Uterus (tissue), 4 donors: ENCODE measurements around the gene ACE. TPM values are rescaled to one million over a fixed set of nuclear protein-coding genes. Genes with fewer than 3 reads are reported as not detected.

Source experiments
- DNase-seq, 2 donors: peaks; one replicate each; pipeline ENCODE4 v3.0.0-alpha.2; 2019 to 2020
- H3K27ac ChIP-seq, 2 donors: fragments of 200-600 bp; sonication (generic); 1 replicate in 1 of 2; 2 replicates in 1 of 2; pipeline ENCODE4 v1.5.1; 2016 to 2018
- H3K27me3 ChIP-seq, 2 donors: fragments of 200-600 bp; sonication (generic); one replicate each; pipeline ENCODE4 v1.5.1; 2018 to 2019; ENCODE audit warnings: control low read depth in 1 of 2
- H3K36me3 ChIP-seq, 2 donors: fragments of 200-600 bp; sonication (generic); one replicate each; pipeline ENCODE4 v1.5.1; 2019; ENCODE audit warnings: control low read depth in 1 of 2
- H3K4me1 ChIP-seq, 2 donors: fragments of 200-600 bp; sonication (generic); one replicate each; pipeline ENCODE4 v1.5.1; 2018 to 2019; ENCODE audit warnings: control low read depth in 1 of 2
- H3K4me3 ChIP-seq, 2 donors: fragments of 200-600 bp; sonication (generic); 1 replicate in 1 of 2; 2 replicates in 1 of 2; pipeline ENCODE4 v1.5.1; 2018 to 2019; ENCODE audit warnings: mild to moderate bottlenecking in 1 of 2
- H3K9me3 ChIP-seq, 2 donors: fragments of 200-600 bp; sonication (generic); one replicate each; pipeline ENCODE4 v1.5.1; 2019; ENCODE audit warnings: control low read depth in 1 of 2
- POLR2A ChIP-seq, 2 donors: fragments of 450-650 bp; IDR thresholded peaks; one replicate each; pipeline ENCODE4 v1.6.1; 2016; ENCODE audit warnings: antibody characterized with exemption in 2 of 2, mild to moderate bottlenecking in 1 of 2, moderate library complexity in 1 of 2
- intact Hi-C: fragments of 100-400 bp; cut with DNase I; formaldehyde crosslinking; loops from one replicate; pipeline ENCODE4 v1.15.1; 2023; ENCODE audit warnings: low total_unique reads
- total RNA-seq, 4 donors: library from RNA; depleted of rRNA in 3 of 4; stranded (reverse); fragments of >200 nt in 3 of 4; gene quantifications; one replicate each; pipeline versions ENCODE4 v1.1.0 to v1.2.4, GENCODE V29; 2014 to 2023
- TF ChIP-seq, protein P1 (sequence below), 4 experiments: fragments of 200-600 bp in 2 of 4; fragments of 450-650 bp in 2 of 4; sonication (generic) in 2 of 4; IDR thresholded peaks; one replicate each; pipeline ENCODE4 v1.5.1; 2016 to 2019; ENCODE audit warnings: antibody characterized with exemption in 4 of 4, mild to moderate bottlenecking in 2 of 4, moderate library complexity in 1 of 4
- donor health status: DM: yes; HTN: yes; CAD: no.

The ACE gene
- total RNA-seq, 4 donors from 2014 or later, result 0.77 to 27.4 (median 7.9) TPM; not detected in 1

DNA sequence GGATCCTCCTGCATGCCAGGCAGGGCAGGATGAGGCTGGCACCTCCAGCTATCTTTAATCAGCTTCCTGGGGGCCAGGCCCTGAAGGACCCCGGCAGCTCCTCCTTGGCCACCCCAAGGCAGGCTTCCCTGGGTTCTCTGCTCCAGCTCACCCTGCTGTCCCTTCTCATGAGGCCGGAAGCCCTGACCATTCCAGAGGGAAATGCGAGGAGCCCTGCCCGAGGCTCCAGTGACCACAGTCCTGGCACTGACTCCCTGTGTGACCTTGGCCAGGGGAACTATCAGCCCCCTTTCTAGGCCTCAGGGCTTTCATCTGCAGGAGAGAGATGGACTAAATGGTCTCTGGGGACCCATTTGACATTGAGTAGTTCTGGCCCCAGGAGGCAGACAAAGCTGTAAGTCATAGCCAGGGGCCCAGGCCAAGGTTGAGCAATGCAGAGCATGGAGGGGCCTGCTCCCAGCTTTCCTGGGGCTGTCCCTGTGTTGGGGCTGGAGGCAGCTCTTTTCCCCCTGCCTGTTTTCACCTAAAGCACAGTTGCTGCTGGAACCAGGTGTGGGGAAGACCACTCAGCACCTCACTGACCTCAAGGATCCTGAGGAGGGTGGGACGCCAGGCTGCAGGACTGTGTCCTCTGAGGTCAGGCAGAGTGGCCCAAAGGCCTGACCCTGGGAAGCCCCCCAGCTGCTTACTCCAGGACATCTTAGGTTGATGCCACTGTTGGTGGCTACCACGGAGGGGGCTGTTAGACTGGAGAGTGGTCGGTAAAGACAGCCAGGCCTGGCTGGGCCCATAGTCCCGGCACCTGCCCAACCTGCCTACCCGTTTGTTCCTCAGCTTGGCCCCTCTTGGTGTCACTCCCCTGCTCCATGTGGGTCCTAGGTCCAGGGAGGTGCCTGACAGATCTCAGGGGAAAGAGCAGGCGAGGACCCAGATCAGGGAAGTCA is 54.4 kb downstream of the ACE start:
- Histone ChIP-seq H3K27me3 (no peaks in the 10 kb centered on the region), H3K9me3 (no peaks in the 10 kb centered on the region), H3K27ac (no peak overlapping the region), H3K4me3 (no peak overlapping the region), H3K36me3 (no peaks in the 10 kb centered on the region), H3K4me1 (no peaks in the 10 kb centered on the region)
- intact Hi-C loops, result no loop called here
- no peak for DNase-seq
- TF ChIP-seq, protein P1, sequence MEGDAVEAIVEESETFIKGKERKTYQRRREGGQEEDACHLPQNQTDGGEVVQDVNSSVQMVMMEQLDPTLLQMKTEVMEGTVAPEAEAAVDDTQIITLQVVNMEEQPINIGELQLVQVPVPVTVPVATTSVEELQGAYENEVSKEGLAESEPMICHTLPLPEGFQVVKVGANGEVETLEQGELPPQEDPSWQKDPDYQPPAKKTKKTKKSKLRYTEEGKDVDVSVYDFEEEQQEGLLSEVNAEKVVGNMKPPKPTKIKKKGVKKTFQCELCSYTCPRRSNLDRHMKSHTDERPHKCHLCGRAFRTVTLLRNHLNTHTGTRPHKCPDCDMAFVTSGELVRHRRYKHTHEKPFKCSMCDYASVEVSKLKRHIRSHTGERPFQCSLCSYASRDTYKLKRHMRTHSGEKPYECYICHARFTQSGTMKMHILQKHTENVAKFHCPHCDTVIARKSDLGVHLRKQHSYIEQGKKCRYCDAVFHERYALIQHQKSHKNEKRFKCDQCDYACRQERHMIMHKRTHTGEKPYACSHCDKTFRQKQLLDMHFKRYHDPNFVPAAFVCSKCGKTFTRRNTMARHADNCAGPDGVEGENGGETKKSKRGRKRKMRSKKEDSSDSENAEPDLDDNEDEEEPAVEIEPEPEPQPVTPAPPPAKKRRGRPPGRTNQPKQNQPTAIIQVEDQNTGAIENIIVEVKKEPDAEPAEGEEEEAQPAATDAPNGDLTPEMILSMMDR (IDR thresholded peaks at IDR 0.05), result no peak
- TF ChIP-seq POLR2A (IDR thresholded peaks at IDR 0.05), result no peak

DNA sequence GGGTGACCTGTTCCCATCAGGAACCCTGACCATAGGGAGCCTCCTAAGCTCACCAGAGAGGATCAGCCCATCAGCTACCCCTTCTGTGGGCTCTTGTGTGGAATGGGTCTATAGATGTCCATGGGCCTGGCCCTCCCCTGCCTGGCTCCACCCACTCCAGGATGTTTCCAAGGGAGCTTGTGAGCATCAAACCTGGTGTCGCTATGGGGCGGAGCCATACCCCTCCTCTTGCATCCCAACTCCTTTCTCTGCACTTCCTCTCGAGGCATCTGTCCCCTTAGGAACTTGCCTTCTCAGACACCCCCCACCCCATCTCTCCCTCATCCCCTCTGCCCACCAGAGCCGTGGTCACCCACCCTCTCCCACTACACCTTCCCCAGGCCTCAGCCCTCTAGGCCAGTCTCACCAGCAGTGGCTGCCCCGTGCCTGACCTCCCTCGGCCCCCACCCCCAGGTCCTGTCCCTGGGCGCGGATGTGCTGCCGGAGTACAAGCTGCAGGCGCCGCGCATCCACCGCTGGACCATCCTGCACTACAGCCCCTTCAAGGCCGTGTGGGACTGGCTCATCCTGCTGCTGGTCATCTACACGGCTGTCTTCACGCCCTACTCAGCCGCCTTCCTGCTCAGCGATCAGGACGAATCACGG is 56.7 kb downstream of the ACE start:
- peaks cover 0 to 7% of the 10 kb centered on the region in 2 donors for H3K4me1 ChIP-seq
- TF ChIP-seq, protein P1 (IDR thresholded peaks at IDR 0.05), result no peak
- no peak for TF ChIP-seq POLR2A (IDR thresholded peaks at IDR 0.05)
- H3K27me3 ChIP-seq, result peaks cover 0 to 2% of the 10 kb centered on the region in 2 donors
- intact Hi-C loops, result no loop called here
- no peaks in the 10 kb centered on the region for H3K36me3 ChIP-seq
- H3K9me3 ChIP-seq, result no peaks in the 10 kb centered on the region
- no peak overlapping the region for H3K4me3 ChIP-seq
- no peak for DNase-seq
- H3K27ac ChIP-seq, result no peak overlapping the region

DNA sequence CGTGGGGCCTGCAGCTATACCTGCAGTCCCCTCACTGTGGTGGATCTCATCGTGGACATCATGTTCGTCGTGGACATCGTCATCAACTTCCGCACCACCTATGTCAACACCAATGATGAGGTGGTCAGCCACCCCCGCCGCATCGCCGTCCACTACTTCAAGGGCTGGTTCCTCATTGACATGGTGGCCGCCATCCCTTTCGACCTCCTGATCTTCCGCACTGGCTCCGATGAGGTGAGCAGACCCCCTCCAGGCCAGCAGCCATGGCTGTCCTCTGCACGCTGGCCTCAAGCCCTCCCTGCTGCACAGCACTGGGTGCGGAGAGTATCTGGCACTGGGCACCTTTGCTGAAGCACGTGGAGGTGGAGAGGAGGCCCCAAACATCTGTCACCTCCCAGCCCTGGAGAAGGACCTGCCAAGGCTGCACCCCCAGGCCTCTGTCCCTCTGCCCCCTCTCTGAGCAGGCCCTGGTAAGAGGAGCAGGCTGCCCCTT is 57.3 kb downstream of the ACE start:
- Histone ChIP-seq H3K36me3 (no peaks in the 10 kb centered on the region), H3K9me3 (no peaks in the 10 kb centered on the region), H3K4me1 (peaks cover 0 to 8% of the 10 kb centered on the region in 2 donors), H3K4me3 (no peak overlapping the region), H3K27ac (no peak overlapping the region), H3K27me3 (peaks cover 0 to 7% of the 10 kb centered on the region in 2 donors)
- intact Hi-C loops, result no loop called here
- no peak for TF ChIP-seq POLR2A (IDR thresholded peaks at IDR 0.05)
- TF ChIP-seq, protein P1 (IDR thresholded peaks at IDR 0.05), result no peak
- DNase-seq, result no peak

DNA sequence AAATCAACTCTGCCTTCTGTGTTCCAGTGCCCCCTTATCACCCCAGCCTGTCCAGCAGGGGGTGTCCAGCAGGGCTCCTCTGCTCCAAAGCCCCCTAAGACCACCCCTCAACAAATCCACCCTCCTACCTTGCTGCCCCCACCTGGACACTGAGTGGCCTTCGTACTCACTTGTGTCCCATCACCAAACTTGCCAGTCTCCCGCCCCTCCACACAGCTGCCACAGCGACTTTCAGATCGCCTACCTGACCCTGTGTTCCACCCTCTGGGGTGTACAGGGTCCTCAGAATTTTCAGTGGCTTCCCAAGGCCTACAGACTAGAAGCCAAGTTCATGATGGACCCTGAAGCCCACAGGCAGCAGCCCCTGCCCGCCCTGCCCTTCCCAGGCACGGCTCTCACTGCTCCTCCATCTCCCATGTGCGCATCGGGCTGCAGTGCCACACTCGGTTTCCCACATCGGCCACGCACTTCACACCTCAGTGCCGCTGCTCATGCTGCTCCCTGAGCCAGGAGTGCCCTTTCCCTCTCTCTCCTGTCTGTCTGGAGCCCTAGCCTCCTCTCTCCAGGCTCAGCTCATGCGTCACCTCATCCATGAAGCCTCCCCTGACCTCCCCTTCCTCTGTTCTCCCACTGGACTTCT is 58.1 kb downstream of the ACE start:
- no peaks in the 10 kb centered on the region for H3K9me3 ChIP-seq
- H3K27ac ChIP-seq, result no peak overlapping the region
- H3K27me3 ChIP-seq, result peaks cover 0 to 10% of the 10 kb centered on the region in 2 donors
- no peaks in the 10 kb centered on the region for H3K36me3 ChIP-seq
- H3K4me1 ChIP-seq, result peaks cover 0 to 8% of the 10 kb centered on the region in 2 donors
- no peak for TF ChIP-seq POLR2A (IDR thresholded peaks at IDR 0.05)
- TF ChIP-seq, protein P1 (IDR thresholded peaks at IDR 0.05), result no peak
- H3K4me3 ChIP-seq, result no peak overlapping the region
- intact Hi-C loops, result no loop called here
- DNase-seq, result no peak
